Naive thymus-derived CD4-positive, alpha-beta T cell (primary cell): ENCODE measurements around the gene STRA6. TPM values are rescaled to one million over a fixed set of nuclear protein-coding genes. Genes with fewer than 3 reads are reported as not detected.

Experiments
- ATAC-seq: fragments of 150-1000 bp; cut with Tn5 transposase; 2 replicates; pipeline ENCODE4 v1.10.0; 2021; ENCODE audit warnings: mild to moderate bottlenecking, moderate library complexity
- CTCF ChIA-PET: fragments of 350-600 bp; sonication (Branson Sonifier 250); formaldehyde crosslinking; loops from one replicate; lab custom pipeline; 2021; ENCODE audit warnings: antibody characterized with exemption; lab: Charles Lee
- POLR2A ChIA-PET: fragments of 350-600 bp; sonication (Branson Sonifier 250); formaldehyde crosslinking; loops from one replicate; lab custom pipeline; 2021; ENCODE audit warnings: antibody characterized with exemption, inconsistent platforms; lab: Charles Lee
- DNase-seq, 9 donors: peaks; one replicate each; pipeline versions ENCODE4 v3.0.0 to v3.0.0-alpha.2; 2020 to 2022; ENCODE audit warnings: mixed read lengths in 1 of 9
- H3K27ac ChIP-seq: one replicate; pipeline ENCODE4 v1.7.0; 2013; ENCODE audit warnings: mild to moderate bottlenecking, low read depth, low read length, moderate library complexity
- H3K27me3 ChIP-seq, 2 donors: one replicate each; pipeline ENCODE4 v1.7.0; 2013; ENCODE audit warnings: low read length in 2 of 2, mild to moderate bottlenecking in 2 of 2, moderate library complexity in 2 of 2; ENCODE audit not compliant: control insufficient read depth in 2 of 2, insufficient read depth in 2 of 2
- H3K36me3 ChIP-seq, 3 experiments: 1 replicate in 2 of 3; 2 replicates in 1 of 3; pipeline ENCODE4 v1.7.0; 2013; ENCODE audit warnings: low read length in 3 of 3, mild to moderate bottlenecking in 3 of 3, moderate library complexity in 1 of 3; ENCODE audit not compliant: insufficient read depth in 3 of 3, control insufficient read depth in 2 of 3
- H3K4me1 ChIP-seq, 2 donors: one replicate each; pipeline ENCODE4 v1.7.0; 2013; ENCODE audit warnings: low read length in 2 of 2, mild to moderate bottlenecking in 2 of 2, moderate library complexity in 1 of 2; ENCODE audit not compliant: control insufficient read depth in 2 of 2, insufficient read depth in 2 of 2
- H3K4me3 ChIP-seq: 2 replicates; pipeline ENCODE4 v1.7.0; 2013; ENCODE audit warnings: mild to moderate bottlenecking, low read length
- H3K9me3 ChIP-seq, 3 experiments: 1 replicate in 2 of 3; 2 replicates in 1 of 3; pipeline ENCODE4 v1.7.0; 2013; ENCODE audit warnings: low read length in 3 of 3; ENCODE audit not compliant: control insufficient read depth in 2 of 3
- H3K27ac Mint-ChIP-seq, 9 donors: one replicate each; pipeline ENCODE4 v1.8.0; 2020 to 2022; ENCODE audit warnings: mixed read lengths in 9 of 9, mild to moderate bottlenecking in 8 of 9, moderate library complexity in 5 of 9, inconsistent platforms in 2 of 9
- H3K27me3 Mint-ChIP-seq, 5 donors: one replicate each; pipeline ENCODE4 v1.8.0; 2021 to 2022; ENCODE audit warnings: mixed read lengths in 5 of 5, mild to moderate bottlenecking in 1 of 5
- H3K36me3 Mint-ChIP-seq, 5 donors: one replicate each; pipeline ENCODE4 v1.8.0; 2020 to 2022; ENCODE audit warnings: mixed read lengths in 5 of 5, mild to moderate bottlenecking in 3 of 5, inconsistent platforms in 1 of 5
- H3K4me1 Mint-ChIP-seq, 7 donors: one replicate each; pipeline ENCODE4 v1.8.0; 2020 to 2022; ENCODE audit warnings: mixed read lengths in 7 of 7, mild to moderate bottlenecking in 3 of 7, inconsistent platforms in 1 of 7
- H3K4me3 Mint-ChIP-seq, 10 donors: one replicate each; pipeline ENCODE4 v1.8.0; 2020 to 2022; ENCODE audit warnings: mild to moderate bottlenecking in 10 of 10, mixed read lengths in 10 of 10, moderate library complexity in 6 of 10, inconsistent platforms in 2 of 10
- H3K9me3 Mint-ChIP-seq, 11 donors: one replicate each; pipeline ENCODE4 v1.8.0; 2020 to 2022; ENCODE audit warnings: mixed read lengths in 11 of 11, mild to moderate bottlenecking in 4 of 11, inconsistent platforms in 1 of 11, moderate library complexity in 1 of 11
- intact Hi-C, 2 donors: fragments of 100-400 bp; cut with micrococcal nuclease; formaldehyde crosslinking; loops; one replicate each; pipeline ENCODE4 v1.15.1; 2023
- polyA plus RNA-seq, 2 donors: library from polyadenylated mRNA; unstranded; fragments of 300-500 nt; fragmentation: Illumina TruSeq; gene quantifications; one replicate each; pipeline ENCODE4 v1.2.3, GENCODE V29; 2021
- total RNA-seq, 6 experiments: library from RNA in 5 of 6; stranded (reverse) in 5 of 6; gene quantifications; 1 replicate in 5 of 6; 2 replicates in 1 of 6; pipeline ENCODE4 v1.2.3 and lab custom pipeline; 2021 to 2026

The STRA6 gene
- total and polyA plus RNA-seq, 7 experiments from 2014 or later, result not detected

DNA sequence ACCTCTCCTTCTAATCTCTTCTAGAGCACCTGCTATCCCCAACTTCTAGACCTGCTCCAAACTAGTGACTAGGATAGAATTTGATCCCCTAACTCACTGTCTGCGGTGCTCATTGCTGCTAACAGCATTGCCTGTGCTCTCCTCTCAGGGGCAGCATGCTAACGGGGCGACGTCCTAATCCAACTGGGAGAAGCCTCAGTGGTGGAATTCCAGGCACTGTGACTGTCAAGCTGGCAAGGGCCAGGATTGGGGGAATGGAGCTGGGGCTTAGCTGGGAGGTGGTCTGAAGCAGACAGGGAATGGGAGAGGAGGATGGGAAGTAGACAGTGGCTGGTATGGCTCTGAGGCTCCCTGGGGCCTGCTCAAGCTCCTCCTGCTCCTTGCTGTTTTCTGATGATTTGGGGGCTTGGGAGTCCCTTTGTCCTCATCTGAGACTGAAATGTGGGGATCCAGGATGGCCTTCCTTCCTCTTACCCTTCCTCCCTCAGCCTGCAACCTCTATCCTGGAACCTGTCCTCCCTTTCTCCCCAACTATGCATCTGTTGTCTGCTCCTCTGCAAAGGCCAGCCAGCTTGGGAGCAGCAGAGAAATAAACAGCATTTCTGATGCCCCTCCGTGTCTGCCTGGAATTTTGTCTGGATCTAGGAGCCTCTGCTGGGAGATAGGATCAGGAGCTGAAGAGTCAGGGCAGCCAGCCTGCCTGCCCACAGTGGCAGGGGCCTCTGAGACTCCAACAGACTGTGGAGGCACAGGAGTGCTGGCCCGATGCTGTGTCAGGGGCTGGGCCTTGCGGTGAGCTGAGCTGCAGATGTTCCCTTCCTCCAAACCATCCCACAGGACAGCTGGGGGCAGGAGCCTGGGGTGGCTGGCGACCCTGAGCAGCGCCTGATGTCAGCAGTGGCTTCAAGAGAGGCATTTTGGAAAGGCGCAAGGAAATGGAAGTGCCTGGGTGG, 26.0 kb downstream of the STRA6 start:
- Histone ChIP-seq H3K4me3 (no peak overlapping the region), H3K27me3 (no peaks in the 10 kb centered on the region), H3K27ac (no peak overlapping the region), H3K36me3 (no peaks in the 10 kb centered on the region), H3K4me1 (no peaks in the 10 kb centered on the region), H3K9me3 (no peaks in the 10 kb centered on the region)
- no peaks in the 10 kb centered on the region for H3K36me3 Mint-ChIP-seq
- no peak for ATAC-seq
- peak overlapping the region in 1 of 9 donors; percentile 71 for H3K27ac Mint-ChIP-seq
- H3K4me1 Mint-ChIP-seq, result peaks cover 0 to 2% (median 0%) of the 10 kb centered on the region in 7 donors
- no peaks in the 10 kb centered on the region for H3K9me3 Mint-ChIP-seq
- H3K27me3 Mint-ChIP-seq, result peaks cover 0 to 7% (median 0%) of the 10 kb centered on the region in 5 donors
- intact Hi-C loops, result no loop called here
- POLR2A ChIA-PET, result no interaction called here
- no peak overlapping the region for H3K4me3 Mint-ChIP-seq
- no peak for DNase-seq
- CTCF ChIA-PET, result interaction anchor here (0.6 kb wide), 1 partner anchor 305 kb away, joined by 3 read pairs; no protein-coding TSS in a partner anchor

DNA sequence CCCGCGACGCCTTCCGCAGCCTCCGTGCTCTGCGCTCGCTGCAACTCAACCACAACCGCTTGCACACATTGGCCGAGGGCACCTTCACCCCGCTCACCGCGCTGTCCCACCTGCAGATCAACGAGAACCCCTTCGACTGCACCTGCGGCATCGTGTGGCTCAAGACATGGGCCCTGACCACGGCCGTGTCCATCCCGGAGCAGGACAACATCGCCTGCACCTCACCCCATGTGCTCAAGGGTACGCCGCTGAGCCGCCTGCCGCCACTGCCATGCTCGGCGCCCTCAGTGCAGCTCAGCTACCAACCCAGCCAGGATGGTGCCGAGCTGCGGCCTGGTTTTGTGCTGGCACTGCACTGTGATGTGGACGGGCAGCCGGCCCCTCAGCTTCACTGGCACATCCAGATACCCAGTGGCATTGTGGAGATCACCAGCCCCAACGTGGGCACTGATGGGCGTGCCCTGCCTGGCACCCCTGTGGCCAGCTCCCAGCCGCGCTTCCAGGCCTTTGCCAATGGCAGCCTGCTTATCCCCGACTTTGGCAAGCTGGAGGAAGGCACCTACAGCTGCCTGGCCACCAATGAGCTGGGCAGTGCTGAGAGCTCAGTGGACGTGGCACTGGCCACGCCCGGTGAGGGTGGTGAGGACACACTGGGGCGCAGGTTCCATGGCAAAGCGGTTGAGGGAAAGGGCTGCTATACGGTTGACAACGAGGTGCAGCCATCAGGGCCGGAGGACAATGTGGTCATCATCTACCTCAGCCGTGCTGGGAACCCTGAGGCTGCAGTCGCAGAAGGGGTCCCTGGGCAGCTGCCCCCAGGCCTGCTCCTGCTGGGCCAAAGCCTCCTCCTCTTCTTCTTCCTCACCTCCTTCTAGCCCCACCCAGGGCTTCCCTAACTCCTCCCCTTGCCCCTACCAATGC, 27.1 kb downstream of the STRA6 start:
- POLR2A ChIA-PET, result no interaction called here
- Mint-ChIP-seq H3K27me3 (peaks cover 0 to 5% (median 0%) of the 10 kb centered on the region in 5 donors), H3K9me3 (no peaks in the 10 kb centered on the region), H3K4me1 (peaks cover 0 to 2% (median 0%) of the 10 kb centered on the region in 7 donors), H3K27ac (peak overlapping the region in 1 of 9 donors; percentile 71), H3K4me3 (no peak overlapping the region), H3K36me3 (no peaks in the 10 kb centered on the region)
- CTCF ChIA-PET, result no interaction called here
- intact Hi-C loops, result no loop called here
- H3K9me3 ChIP-seq, result no peaks in the 10 kb centered on the region
- no peaks in the 10 kb centered on the region for H3K4me1 ChIP-seq
- no peaks in the 10 kb centered on the region for H3K27me3 ChIP-seq
- no peak overlapping the region for H3K4me3 ChIP-seq
- no peak overlapping the region for H3K27ac ChIP-seq
- H3K36me3 ChIP-seq, result no peaks in the 10 kb centered on the region
- no peak for ATAC-seq
- DNase-seq, result no peak

GRCh38 chr15:74174958-74175253, 27.7 kb downstream of the STRA6 start:
- Mint-ChIP-seq H3K9me3 (no peaks in the 10 kb centered on the region), H3K27me3 (peaks cover 0 to 4% (median 0%) of the 10 kb centered on the region in 5 donors), H3K36me3 (no peaks in the 10 kb centered on the region), H3K4me3 (no peak overlapping the region), H3K4me1 (peaks cover 0 to 3% (median 0%) of the 10 kb centered on the region in 7 donors), H3K27ac (no peak overlapping the region)
- Histone ChIP-seq H3K4me3 (no peak overlapping the region), H3K9me3 (no peaks in the 10 kb centered on the region), H3K27me3 (no peaks in the 10 kb centered on the region), H3K27ac (no peak overlapping the region), H3K4me1 (no peaks in the 10 kb centered on the region), H3K36me3 (no peaks in the 10 kb centered on the region)
- ChIA-PET CTCF (no interaction called here), POLR2A (no interaction called here)
- intact Hi-C loops, result no loop called here
- DNase-seq, result no peak
- no peak for ATAC-seq

GRCh38 chr15:74174219-74174957, 28.2 kb downstream of the STRA6 start:
- Histone ChIP-seq H3K4me1 (no peaks in the 10 kb centered on the region), H3K9me3 (no peaks in the 10 kb centered on the region), H3K27ac (no peak overlapping the region), H3K27me3 (no peaks in the 10 kb centered on the region), H3K36me3 (no peaks in the 10 kb centered on the region), H3K4me3 (no peak overlapping the region)
- Mint-ChIP-seq H3K4me1 (peaks cover 0 to 3% (median 0%) of the 10 kb centered on the region in 7 donors), H3K27ac (no peak overlapping the region), H3K36me3 (no peaks in the 10 kb centered on the region), H3K4me3 (no peak overlapping the region), H3K27me3 (peaks cover 0 to 4% (median 0%) of the 10 kb centered on the region in 5 donors), H3K9me3 (no peaks in the 10 kb centered on the region)
- ChIA-PET POLR2A (no interaction called here), CTCF (no interaction called here)
- intact Hi-C loops, result no loop called here
- ATAC-seq (no peak), DNase-seq (no peak)

DNA sequence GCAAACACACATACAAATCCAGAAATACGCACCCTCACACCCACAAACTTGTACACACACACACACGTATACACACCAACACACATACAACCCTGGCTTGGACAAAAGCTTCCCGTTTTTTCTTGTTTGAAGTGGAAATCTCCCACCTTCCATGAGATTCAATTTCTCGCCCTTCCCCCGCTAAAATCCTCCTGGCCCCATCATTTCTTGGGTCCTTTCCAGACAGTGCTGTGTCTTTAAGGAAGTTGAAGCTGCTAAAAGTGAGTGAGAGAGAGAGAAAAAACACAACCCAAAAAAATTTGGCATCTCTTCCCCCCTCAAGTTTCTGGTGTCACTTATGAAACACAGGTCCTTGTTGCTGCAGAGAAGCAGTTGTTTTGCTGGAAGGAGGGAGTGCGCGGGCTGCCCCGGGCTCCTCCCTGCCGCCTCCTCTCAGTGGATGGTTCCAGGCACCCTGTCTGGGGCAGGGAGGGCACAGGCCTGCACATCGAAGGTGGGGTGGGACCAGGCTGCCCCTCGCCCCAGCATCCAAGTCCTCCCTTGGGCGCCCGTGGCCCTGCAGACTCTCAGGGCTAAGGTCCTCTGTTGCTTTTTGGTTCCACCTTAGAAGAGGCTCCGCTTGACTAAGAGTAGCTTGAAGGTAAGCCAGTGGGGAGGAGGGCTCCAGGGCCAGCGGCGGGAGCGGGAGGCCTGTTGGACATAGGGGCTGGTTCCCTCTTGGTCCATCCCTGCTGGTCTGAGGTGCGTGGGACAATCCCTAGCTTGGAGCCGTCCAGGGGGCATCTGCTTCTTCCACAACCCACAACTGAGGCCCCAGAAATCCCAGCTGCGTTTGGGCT, 29.0 kb downstream of the STRA6 start, which contains the start of gene ISLR:
TSS of gene ISLR (plus strand) at position 331 of the 839 bp plus-strand sequence. CDS start 1,149 bp downstream, outside the sequence.
- no peaks in the 10 kb centered on the region for H3K36me3 Mint-ChIP-seq
- no peak for ATAC-seq
- POLR2A ChIA-PET, result no interaction called here

More for the DNA sequence above, 29.0 kb downstream of the STRA6 start, which contains the start of gene ISLR:
- Mint-ChIP-seq H3K4me1 (peaks cover 0 to 4% (median 0%) of the 10 kb centered on the region in 7 donors), H3K27ac (no peak within 1 kb of the TSS), H3K27me3 (peaks cover 0 to 11% (median 0%) of the 10 kb centered on the region in 5 donors), H3K9me3 (no peaks in the 10 kb centered on the region), H3K4me3 (no peak within 1 kb of the TSS)
- Histone ChIP-seq H3K4me1 (no peaks in the 10 kb centered on the region), H3K27me3 (no peaks in the 10 kb centered on the region), H3K4me3 (no peak within 1 kb of the TSS), H3K27ac (no peak within 1 kb of the TSS), H3K36me3 (no peaks in the 10 kb centered on the region), H3K9me3 (no peaks in the 10 kb centered on the region)
- no peak for DNase-seq
- intact Hi-C loops, result no loop called here
- CTCF ChIA-PET, result no interaction called here
